ENCODE results near the gene ITGB6.
"Not testable (repeated sequence)": the region's sequence is repeated elsewhere in the genome, so short reads cannot be mapped to it uniquely, and the experiment has no call there.

ITGB6 gene

GRCh38 chr2:160139991-160140390, 60.1 kb downstream of the ITGB6 start:
- DNase-seq (ENCODE audit: low read depth in 2 of 2) = no peak

DNA sequence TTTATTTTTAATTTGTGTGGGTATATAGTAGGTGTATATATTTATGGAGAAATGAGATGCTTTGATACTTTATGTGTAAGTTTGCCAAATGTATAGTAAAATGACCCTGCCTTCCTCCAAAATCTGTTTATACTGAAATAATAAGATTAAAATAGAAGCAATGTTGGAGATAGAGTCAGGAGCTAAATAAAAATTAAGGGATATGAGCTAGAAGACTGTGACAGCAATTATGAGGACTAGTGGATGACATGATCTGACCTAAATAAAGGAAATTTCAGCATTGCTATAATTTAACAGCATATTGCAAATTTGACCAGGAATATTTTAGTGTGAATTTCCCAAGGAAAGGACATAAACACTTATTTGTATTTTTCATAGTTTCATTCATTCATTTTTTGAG, 60.7 kb downstream of the ITGB6 start:
- DNase-seq (ENCODE audit: low read depth in 2 of 2) = no peak

- no peak for DNase-seq (ENCODE audit: low read depth in 2 of 2)
These were observed 61.7 kb downstream of the ITGB6 start for GRCh38 chr2:160138406-160138805.

DNA sequence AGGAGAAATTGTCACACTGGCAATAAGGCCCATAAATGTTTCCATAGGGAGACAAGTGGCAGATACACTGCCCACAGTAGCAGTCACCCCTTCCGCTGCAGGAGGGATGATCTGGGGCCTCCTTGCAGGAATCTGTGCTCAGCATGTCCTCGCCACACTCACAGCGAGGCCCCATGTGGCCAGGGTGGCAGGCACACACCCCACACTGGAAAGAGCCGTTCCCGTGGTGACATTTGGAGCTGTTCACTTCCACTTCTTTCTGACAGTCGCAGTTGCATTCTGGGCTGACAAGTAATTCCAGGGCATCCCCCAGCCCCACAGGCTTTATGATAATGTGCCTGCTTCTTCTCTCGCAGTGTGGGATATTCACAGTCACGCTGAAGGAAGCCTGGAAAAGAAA, 62.6 kb downstream of the ITGB6 start:
- DNase-seq (ENCODE audit: low read depth in 2 of 2) = no peak

- DNase-seq (ENCODE audit: low read depth in 2 of 2) = no peak
These were observed 67.3 kb downstream of the ITGB6 start for GRCh38 chr2:160132761-160133160.

DNA sequence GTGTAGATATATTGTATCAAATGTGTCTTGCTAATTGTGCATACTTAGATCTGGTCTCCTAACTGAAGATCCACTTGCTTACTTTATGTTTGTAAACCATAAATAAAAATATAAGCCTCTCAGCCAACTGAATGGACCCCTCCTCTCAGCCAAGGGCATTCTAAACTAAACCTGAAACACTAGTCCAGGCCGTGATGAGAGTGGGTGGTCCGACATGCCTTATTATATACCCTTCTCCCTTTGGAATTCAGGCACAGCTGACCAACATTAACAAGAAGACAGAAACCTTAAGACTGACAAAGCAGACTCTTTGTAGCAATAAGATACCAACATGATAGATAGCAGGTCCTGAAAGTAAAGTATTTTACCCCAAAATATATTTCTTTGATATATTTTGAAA, 73.3 kb downstream of the ITGB6 start:
- DNase-seq (ENCODE audit: low read depth in 2 of 2) = no peak

DNA sequence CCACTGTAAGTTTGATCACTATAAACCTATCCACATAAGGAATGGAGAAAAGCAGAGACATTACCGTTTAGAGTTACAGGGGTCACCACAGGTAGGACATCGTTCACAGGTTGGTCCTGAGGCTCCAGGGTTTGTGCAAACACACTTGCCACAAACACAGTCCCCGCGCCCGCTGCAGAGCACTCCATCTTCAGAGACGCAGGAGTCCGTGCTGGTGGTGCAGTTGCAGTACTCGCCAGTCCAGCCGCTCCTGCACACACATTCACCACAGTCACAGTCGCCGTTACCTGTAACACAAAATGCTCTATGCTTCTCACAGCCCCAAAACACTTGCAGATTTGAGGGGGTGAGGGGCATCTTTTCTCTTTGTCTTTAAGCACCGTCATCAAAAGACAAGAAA, 73.8 kb downstream of the ITGB6 start:
- DNase-seq (ENCODE audit: low read depth in 2 of 2) = no peak

DNA sequence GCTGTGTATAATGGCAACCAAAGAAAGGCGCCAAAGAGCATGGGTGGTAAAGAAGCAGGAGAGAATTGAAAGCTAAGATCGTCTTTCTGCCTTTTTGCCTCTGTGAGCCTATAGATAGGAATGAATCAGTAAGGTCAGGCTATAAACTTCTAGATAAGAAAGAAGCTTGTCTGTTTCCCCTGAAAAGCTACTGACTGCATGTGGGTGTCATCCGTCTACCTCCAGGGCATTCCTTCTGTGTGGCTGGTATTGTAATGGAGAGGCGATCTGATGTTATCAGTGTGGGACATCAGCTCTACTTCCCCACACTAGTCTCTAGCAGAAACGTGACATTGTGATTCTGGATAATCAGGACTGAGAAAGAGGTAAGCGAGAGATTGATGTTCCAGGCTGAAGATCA, 74.2 kb downstream of the ITGB6 start:
- no peak for DNase-seq (ENCODE audit: low read depth in 2 of 2)

DNA sequence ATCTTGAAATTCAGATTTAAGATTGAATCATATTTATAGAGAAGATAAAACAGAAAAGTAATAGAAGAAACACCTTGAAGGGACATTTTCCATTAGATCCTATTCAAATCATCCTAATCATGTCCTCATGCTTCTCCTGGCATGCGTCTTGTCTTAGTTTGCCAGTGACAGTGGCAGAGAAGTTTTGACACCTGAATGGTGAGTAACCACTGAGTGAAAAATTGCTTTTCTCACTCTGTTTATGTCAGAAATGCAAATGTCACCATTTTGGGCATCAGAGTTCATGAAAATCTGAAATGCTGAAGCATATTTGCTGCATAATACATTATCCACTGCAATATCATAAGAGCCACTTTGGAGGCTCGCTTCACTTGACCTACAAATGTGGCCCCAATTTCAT, 74.7 kb downstream of the ITGB6 start:
- DNase-seq (ENCODE audit: low read depth in 2 of 2) = no peak

GRCh38 chr2:160124571-160124970, 75.5 kb downstream of the ITGB6 start:
- DNase-seq (ENCODE audit: low read depth in 2 of 2) = no peak

DNA sequence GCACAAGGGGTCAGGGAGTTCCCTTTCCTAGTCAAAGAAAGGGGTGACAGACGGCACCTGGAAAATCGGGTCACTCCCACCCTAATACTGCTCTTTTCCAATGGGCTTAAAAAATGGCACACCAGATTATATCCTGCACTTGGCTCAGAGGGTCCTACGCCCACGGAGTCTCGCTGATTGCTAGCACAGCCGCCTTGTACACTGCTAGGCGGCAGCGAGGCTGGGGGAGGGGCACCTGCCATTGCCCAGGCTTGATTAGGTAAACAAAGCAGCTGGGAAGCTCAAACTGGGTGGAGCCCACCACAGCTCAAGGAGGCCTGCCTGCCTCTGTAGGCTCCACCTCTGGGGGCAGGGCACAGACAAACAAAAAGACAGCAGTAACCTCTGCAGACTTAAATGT, 85.4 kb downstream of the ITGB6 start:
- not testable (repeated sequence) for DNase-seq (ENCODE audit: low read depth in 2 of 2)

DNA sequence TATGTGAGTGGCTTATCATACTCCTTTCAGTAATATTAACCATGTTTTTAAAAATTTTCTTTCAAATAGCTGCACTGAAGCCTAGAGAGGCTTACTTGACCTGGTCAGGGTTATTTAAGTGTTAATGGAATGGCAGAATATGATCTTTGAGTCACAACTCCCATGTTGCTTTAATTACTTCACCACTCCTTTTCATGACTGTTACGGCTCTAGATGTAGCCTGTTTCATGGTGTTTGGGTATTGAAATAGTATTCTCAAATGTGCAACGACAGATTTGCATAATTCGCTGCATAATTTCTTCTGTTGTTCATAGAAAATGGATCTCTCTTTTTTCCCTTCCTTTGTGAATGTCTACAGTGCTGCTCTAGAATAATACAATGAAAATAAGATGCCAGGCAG, 86.1 kb downstream of the ITGB6 start:
- DNase-seq (ENCODE audit: low read depth in 2 of 2) = peak in 1 of 2 experiments; percentile 3

DNA sequence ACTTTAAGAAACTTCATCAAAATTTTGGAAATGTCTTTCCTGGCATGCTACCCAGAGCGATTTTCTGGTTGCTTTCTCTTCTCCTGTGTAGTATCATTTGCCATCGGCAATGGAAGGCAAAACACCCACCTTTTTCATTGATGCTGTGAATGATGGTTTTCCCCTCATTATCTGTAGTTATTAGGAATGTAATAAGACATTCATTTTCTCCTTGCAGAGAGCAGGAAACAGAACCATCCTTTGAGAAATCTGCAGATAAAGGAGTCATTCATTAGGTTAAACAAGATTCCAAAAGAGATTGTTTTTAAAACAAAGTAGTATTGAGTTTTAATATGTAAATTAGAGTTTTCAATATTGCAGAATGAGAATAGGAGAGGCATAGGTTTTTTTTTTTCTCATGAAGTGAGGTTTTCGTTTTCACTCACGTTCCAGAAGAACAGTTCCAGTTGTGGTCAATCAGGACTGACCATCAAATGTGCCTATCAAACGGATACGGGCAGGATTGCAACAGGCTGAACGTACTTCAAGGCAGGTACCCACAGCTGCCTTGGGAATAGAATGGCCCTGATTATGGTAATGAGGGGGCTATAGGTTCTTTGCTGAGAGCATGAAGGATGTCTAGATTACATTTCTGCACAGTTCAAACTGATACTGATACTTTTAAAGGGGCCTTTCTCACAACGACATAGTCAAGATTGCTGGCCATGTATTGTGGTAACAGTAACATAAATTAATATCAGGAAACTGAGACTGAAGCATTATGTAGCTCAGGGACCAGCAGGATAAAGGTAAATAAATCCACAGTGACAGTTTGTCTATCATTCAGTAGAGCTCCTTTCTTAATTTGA, 87.9 kb downstream of the ITGB6 start:
- no peak for DNase-seq (ENCODE audit: low read depth in 2 of 2)

DNA sequence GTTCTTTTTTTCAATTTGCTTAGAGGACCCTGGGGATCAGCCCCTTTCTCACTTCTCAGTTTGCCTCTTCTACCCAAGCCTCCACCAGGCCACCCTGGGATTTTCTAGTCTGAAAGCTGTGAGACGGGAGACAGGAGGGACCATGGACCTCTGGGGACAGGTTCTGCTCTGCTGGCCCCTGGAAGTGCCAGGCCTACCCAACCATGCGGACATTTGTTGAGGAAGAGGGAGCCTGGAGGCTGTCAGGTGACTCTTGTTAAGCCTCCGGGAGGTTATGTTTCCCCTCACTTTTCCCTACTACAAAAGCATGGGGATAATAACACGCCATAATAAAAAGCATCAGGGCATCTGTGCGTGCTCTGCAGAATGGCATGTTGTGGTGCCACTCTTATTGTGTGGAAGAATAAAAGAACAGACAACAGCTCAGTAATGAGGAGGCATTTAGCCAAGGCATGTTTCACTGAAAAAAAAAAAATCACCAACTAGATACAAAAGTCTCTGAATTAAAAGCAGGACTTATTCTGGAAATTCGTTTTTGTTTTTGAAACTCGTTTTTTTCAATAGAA, 89.3 kb downstream of the ITGB6 start:
- DNase-seq (ENCODE audit: low read depth in 2 of 2) = no peak

DNA sequence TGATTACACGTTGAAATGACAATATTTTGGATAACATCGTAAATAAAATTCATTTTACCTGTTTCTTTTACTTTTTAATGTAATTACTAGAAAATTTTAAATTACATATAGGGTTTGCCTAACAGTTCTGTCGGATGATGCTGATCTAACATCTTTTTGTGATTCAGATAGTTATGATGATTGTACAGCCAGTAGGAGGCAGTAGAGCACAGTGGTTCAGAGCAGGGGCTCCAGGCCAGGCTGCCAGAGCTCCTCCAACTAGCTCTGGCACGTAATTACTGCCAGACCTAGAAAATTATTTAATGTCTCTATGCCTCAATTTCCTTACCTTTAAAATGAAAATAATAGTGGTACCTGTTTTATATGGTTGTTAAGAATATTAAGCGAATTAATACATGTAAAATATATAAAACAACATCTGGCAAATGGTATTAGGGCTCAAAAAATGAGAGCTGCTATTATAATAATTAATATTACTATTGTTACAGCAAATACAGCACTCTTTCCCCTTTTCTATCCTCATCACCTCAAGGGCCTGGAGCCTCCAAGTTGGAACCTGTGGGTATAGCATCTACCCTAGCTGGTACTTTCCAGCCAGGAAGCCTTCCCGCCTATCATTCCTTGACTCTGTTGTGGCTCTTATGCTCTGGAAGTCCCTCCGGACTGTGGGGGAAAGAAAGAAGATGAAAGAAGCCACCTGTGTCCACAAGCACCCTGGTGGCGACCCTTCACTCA, 90.0 kb downstream of the ITGB6 start:
- DNase-seq (ENCODE audit: low read depth in 2 of 2) = peak; percentile 57 to 60

GRCh38 chr2:160109243-160109642, 90.8 kb downstream of the ITGB6 start:
- DNase-seq (ENCODE audit: low read depth in 2 of 2) = no peak

DNA sequence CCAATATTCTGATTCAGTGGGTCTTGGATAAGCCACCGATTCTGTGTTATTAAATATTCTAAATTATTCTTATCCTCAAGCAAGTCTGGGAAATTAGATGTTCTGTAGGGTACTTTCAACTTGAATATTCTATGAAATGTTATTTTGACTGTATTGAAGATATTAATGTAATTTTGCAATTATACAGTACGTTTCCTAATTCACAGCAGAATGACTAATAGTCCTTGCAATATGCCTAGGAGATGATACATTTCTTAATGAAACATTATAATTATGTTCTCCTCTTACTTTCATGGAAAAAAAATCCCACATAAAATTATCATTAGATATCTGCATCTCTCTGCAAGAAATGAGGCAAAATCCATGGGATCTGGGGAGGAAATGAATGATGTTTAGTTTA, 91.4 kb downstream of the ITGB6 start:
- DNase-seq (ENCODE audit: low read depth in 2 of 2) = no peak

DNA sequence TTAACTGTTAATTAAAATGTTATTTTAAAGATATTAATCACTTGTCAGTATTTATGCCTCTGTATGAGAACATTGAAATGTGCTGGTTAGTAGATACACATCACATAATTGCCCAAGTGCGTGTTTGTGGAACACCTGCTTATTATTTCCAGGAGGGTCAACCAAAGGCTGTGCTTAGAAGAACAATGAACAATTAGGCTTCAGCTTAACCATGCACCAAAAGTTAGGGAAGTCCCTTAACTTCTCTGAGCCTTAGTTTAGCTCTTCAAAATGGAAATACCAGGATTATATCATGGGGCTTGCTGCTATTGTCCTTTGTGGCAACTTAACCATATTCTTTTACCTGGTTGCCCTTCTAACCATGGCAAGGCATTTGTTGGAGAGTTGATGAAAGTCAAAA, 94.7 kb downstream of the ITGB6 start:
- DNase-seq (ENCODE audit: low read depth in 2 of 2) = no peak

DNA sequence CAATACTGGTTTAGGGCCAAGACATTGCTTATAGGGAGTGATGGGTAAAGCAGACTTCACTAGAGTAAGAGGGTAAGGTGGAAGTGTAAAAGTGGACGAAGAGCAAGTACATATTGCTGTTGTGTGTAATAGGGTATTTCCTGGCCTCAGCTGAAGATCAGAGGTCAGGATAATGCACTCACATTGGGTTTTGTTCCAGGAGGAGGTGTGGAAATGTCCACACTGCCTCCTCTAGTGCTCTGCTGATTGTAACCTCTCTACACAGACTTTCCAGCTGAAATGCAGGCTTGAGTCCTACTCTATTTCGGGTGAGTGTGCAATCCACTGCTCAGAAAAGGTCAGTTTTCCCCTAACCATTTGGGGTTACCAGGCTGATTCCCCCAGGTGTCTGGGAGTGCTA, 96.0 kb downstream of the ITGB6 start:
- DNase-seq (ENCODE audit: low read depth in 2 of 2) = no peak

DNA sequence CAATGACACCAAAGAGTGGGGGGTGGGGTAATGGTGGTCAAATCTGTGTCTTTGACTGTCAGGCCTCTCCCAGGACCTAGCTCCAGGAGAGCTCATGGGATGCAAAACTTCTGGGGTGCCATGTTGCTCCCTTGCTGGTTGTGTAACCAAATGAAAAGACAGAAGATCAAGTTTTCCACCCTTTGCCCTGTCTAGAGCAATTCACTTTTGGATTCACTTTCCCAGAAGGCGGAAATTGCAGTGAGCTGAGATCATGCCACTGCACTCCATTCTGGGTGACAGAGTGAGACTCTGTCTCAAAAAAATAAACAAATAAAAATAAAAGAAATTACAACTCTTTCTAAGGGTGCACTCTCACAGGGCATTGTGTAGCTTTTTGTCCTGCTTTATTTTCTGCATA, 102.7 kb downstream of the ITGB6 start:
- no peak for DNase-seq (ENCODE audit: low read depth in 2 of 2)

DNA sequence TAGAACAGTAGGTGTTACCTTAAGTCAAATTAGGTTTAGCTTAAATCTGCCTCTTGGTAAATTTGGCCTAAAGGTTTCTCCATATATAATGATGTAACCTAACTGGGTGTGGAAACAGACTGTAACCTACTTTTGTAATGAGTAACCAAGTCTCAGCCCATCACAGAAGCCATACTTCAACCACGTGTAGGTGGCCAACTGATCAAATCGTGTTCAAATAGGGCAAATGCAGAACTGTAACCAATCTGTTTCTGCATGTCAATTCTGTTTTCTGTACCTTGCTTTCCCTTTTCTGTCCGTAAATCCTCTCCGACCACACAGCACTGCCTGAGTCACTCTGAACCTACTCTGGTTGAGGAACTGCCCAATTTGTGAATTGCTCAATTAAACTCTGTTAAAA, 103.7 kb downstream of the ITGB6 start:
- no peak for DNase-seq (ENCODE audit: low read depth in 2 of 2)

GRCh38 chr2:160092445-160092844, 107.6 kb downstream of the ITGB6 start:
- DNase-seq (ENCODE audit: low read depth in 2 of 2) = no peak

DNA sequence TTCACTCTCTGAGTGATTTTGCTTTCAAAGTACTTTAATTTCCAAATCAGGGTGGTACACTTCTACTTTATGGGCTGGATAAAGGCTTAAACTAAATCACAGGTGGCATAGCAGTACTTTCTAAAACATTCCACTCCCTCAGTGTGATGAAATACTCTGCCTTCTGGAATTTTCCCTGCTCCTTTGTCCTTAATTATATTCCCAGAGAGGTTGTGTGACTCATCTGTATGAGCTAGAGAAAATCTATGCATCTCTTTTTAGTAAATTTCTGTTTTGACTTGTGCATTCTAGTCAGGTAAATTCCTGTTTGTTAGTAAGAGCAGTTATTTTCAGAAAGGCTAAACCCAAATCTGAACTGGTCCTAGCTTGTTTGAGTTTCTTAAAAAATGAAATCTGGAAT, 108.7 kb downstream of the ITGB6 start:
- peak in 1 of 2 experiments; percentile 11 for DNase-seq (ENCODE audit: low read depth in 2 of 2)

Data from fibroblast of skin of left quadriceps (primary cell).